ENCODE measurements around the gene PRMT1.

GRCh38 chr19:49646586-49646985, 30.5 kb upstream of the PRMT1 start:
- TF ChIP-seq, protein P1, sequence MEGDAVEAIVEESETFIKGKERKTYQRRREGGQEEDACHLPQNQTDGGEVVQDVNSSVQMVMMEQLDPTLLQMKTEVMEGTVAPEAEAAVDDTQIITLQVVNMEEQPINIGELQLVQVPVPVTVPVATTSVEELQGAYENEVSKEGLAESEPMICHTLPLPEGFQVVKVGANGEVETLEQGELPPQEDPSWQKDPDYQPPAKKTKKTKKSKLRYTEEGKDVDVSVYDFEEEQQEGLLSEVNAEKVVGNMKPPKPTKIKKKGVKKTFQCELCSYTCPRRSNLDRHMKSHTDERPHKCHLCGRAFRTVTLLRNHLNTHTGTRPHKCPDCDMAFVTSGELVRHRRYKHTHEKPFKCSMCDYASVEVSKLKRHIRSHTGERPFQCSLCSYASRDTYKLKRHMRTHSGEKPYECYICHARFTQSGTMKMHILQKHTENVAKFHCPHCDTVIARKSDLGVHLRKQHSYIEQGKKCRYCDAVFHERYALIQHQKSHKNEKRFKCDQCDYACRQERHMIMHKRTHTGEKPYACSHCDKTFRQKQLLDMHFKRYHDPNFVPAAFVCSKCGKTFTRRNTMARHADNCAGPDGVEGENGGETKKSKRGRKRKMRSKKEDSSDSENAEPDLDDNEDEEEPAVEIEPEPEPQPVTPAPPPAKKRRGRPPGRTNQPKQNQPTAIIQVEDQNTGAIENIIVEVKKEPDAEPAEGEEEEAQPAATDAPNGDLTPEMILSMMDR (IDR thresholded peaks at IDR 0.05) = no peak
- TF ChIP-seq ZFX (IDR thresholded peaks at IDR 0.05; ENCODE audit: borderline replicate concordance) = no peak

All from 22Rv1 (cell line).